HepG2 (cell line): ENCODE data around the gene ALPK3. TPM values are rescaled to one million over a fixed set of nuclear protein-coding genes. Genes with fewer than 3 reads are reported as not detected.

Experiments used
- ATAC-seq: fragments of 200-7000 bp; cut with Tn5 transposase; 3 replicates; pipeline ENCODE4 v1.9.1; 2020; ENCODE audit warnings: mild to moderate bottlenecking, moderate library complexity
- BruUV-seq: library from RNA; stranded (reverse); fragments of 400-500 nt; replicated peaks from 2 replicates; lab custom pipeline; 2021; lab: Mats Ljungman, UMichigan
- CTCF ChIA-PET: fragments of 300-600 bp; formaldehyde crosslinking; extraction: SDS; loops from one replicate; lab custom pipeline; 2021; ENCODE audit warnings: low total read pairs, inconsistent platforms, low intra/inter-chr PET ratio; lab: Yijun Ruan, JAX
- POLR2A ChIA-PET: fragments of 350-600 bp; sonication (Branson Sonifier 250); formaldehyde crosslinking; loops from one replicate; lab custom pipeline; 2020; ENCODE audit warnings: antibody characterized with exemption, inconsistent platforms; lab: Yijun Ruan, JAX
- DNase-seq: peaks from one replicate; pipeline ENCODE4 v3.0.0-alpha.2; 2015; ENCODE audit warnings: low spot score
- FAIRE-seq: peaks from 3 replicates; lab custom pipeline; 2011; peaks lifted over from hg19 to GRCh38; lab: Jason Lieb, UNC
- H2AFZ ChIP-seq: one replicate; pipeline ENCODE4 v1.6.1; 2011; ENCODE audit warnings: low read length, inconsistent platforms
- H3K27ac ChIP-seq: fragments of 300-600 bp; 3 replicates; pipeline ENCODE4 v1.8.0; 2011; ENCODE audit warnings: mixed run types, mild to moderate bottlenecking, mixed read lengths, low read length, inconsistent platforms; ENCODE audit not compliant: insufficient read depth; ENCODE audit errors: extremely low read length
- H3K27me3 ChIP-seq, 2 experiments: fragments of 200-600 bp in 1 of 2; 2 replicates in 1 of 2; 3 replicates in 1 of 2; pipeline versions ENCODE4 v1.6.0 to v1.8.0; 2011; ENCODE audit warnings: low read length in 2 of 2, mild to moderate bottlenecking in 2 of 2, moderate library complexity in 2 of 2, inconsistent platforms in 1 of 2; ENCODE audit not compliant: insufficient read depth in 2 of 2, control insufficient read depth in 1 of 2
- H3K36me3 ChIP-seq, 2 experiments: fragments of 200-600 bp in 1 of 2; replicated peaks in 1 of 2; 2 replicates in 1 of 2; 3 replicates in 1 of 2; pipeline versions ENCODE4 v1.5.1 to v1.8.0; 2011; ENCODE audit warnings: low read length in 2 of 2, inconsistent platforms in 1 of 2; ENCODE audit not compliant: insufficient read depth in 2 of 2, control insufficient read depth in 1 of 2
- H3K4me1 ChIP-seq: 2 replicates; pipeline ENCODE4 v1.5.1; 2012; ENCODE audit warnings: low read length, inconsistent platforms; ENCODE audit not compliant: insufficient read depth
- H3K4me2 ChIP-seq: 2 replicates; pipeline ENCODE4 v1.6.0; 2011; ENCODE audit warnings: low read depth, low read length, inconsistent platforms
- H3K4me3 ChIP-seq, 3 experiments: fragments of 200-600 bp in 1 of 3; sonication (generic), shearing (Covaris generic) in 1 of 3; replicated peaks in 1 of 3; 2 replicates each; pipeline ENCODE4 v1.5.1; 2011 to 2016; ENCODE audit warnings: low read length in 3 of 3, inconsistent platforms in 2 of 3, low read depth in 2 of 3, mild to moderate bottlenecking in 2 of 3, control low read depth in 1 of 3, mixed read lengths in 1 of 3; ENCODE audit not compliant: insufficient read depth in 1 of 3
- H3K79me2 ChIP-seq: one replicate; pipeline ENCODE4 v1.6.1; 2011; ENCODE audit warnings: low read length, inconsistent platforms; ENCODE audit not compliant: insufficient read depth
- H3K9ac ChIP-seq: 2 replicates; pipeline ENCODE4 v1.6.0; 2011; ENCODE audit warnings: mild to moderate bottlenecking, low read depth, low read length, inconsistent platforms; ENCODE audit not compliant: insufficient read depth
- H3K9me3 ChIP-seq: 2 replicates; pipeline ENCODE4 v1.5.1; 2012; ENCODE audit warnings: mild to moderate bottlenecking, low read length
- H4K20me1 ChIP-seq: 2 replicates; pipeline ENCODE4 v1.6.0; 2011; ENCODE audit warnings: inconsistent platforms, mild to moderate bottlenecking, low read length, moderate library complexity; ENCODE audit not compliant: insufficient read depth
- BRCA1 ChIP-seq: sonication (generic); formaldehyde crosslinking; IDR thresholded peaks from 2 replicates; pipeline ENCODE4 v1.4.0; 2020; ENCODE audit warnings: missing genetic modification reagents
- CCDC6 ChIP-seq: sonication (generic); formaldehyde crosslinking; IDR thresholded peaks from 2 replicates; pipeline ENCODE4 v1.8.1; 2022; ENCODE audit warnings: mild to moderate bottlenecking, missing genetic modification reagents, moderate library complexity
- HIC2 ChIP-seq: sonication (generic); formaldehyde crosslinking; IDR thresholded peaks from 2 replicates; pipeline ENCODE4 v1.9.0; 2022; ENCODE audit warnings: low read depth, missing genetic modification reagents
- HMGA1 ChIP-seq: sonication (generic); formaldehyde crosslinking; conservative IDR thresholded peaks from 2 replicates; pipeline ENCODE4 v1.4.0; 2020; ENCODE audit warnings: missing genetic modification reagents
- NFIC ChIP-seq: IDR thresholded peaks from 2 replicates; pipeline ENCODE4 v1.6.1; 2012; ENCODE audit warnings: mild to moderate bottlenecking, low read length, inconsistent platforms
- SSRP1 ChIP-seq: IDR thresholded peaks from 2 replicates; pipeline ENCODE4 v1.6.1; 2016; ENCODE audit warnings: control low read depth
- TRIM22 ChIP-seq: fragments of 450-650 bp; IDR thresholded peaks from 2 replicates; pipeline ENCODE4 v1.6.1; 2017
- ZFX ChIP-seq: sonication (generic); formaldehyde crosslinking; IDR thresholded peaks from 2 replicates; pipeline ENCODE4 v1.4.0; 2020; ENCODE audit warnings: mild to moderate bottlenecking, low read depth, missing genetic modification reagents, moderate library complexity
- ZNF431 ChIP-seq: sonication (generic); formaldehyde crosslinking; IDR thresholded peaks from 2 replicates; pipeline ENCODE4 v1.9.0; 2022; ENCODE audit warnings: missing genetic modification reagents, low read depth, mild to moderate bottlenecking, borderline replicate concordance
- ZNF788 ChIP-seq: sonication (generic); formaldehyde crosslinking; IDR thresholded peaks from 2 replicates; pipeline ENCODE4 v1.5.0; 2020; ENCODE audit warnings: mild to moderate bottlenecking, missing genetic modification reagents, borderline replicate concordance
- WGBS: methylation state at CpG from one replicate; pipeline ENCODE4 v1.1.6; 2017; ENCODE audit warnings: low lambda C conversion rate; 5-methylcytosine and 5-hydroxymethylcytosine counted together
- in situ Hi-C: cut with HindIII; loops from 2 replicates; pipeline ENCODE4 v1.10.0; 2017; ENCODE audit warnings: low pct_unique_long_range_greater_than_20kb; ENCODE audit not compliant: extremely low pct_ligation_motif_present
- intact Hi-C: fragments of 100-400 bp; cut with micrococcal nuclease; formaldehyde crosslinking; loops from one replicate; pipeline ENCODE4 v1.10.0; 2022; ENCODE audit not compliant: unreplicated experiment
- polyA plus RNA-seq, 8 experiments: library from polyadenylated mRNA; depleted of rRNA in 3 of 8; stranded (reverse) in 7 of 8; unstranded in 1 of 8; fragments of >200 nt; fragmentation: Illumina TruSeq in 4 of 8; extraction: Trizol in 4 of 8; gene quantifications; 2 replicates each; pipeline versions ENCODE4 v1.2.1 to v1.2.3, GENCODE V29; 2011 to 2016; ENCODE audit warnings: low read depth in 4 of 8, missing spikeins in 1 of 8, mixed read lengths in 1 of 8; ENCODE audit not compliant: insufficient read depth in 1 of 8
- total RNA-seq, 5 experiments: library from RNA; depleted of rRNA; stranded (reverse); fragments of >200 nt; fragmentation: Illumina TruSeq; extraction: Trizol; gene quantifications; 2 replicates each; pipeline ENCODE4 v1.2.3, GENCODE V29; 2016; ENCODE audit warnings: low read depth in 1 of 5

The ALPK3 gene
- total and polyA plus RNA-seq, 2 of the 13 experiments (the other 11 are each of a cell fraction or from before 2014, with no cell fraction given) = 0.04 to 0.42 TPM

- FAIRE-seq = no peak
- 97% methylated on average over 4 of the region's 4 CpGs for WGBS
- CTCF ChIA-PET = no interaction called here
Measured at GRCh38 chr15:84797212-84797611, 19.9 kb upstream of the ALPK3 start.

More at GRCh38 chr15:84797212-84797611, 19.9 kb upstream of the ALPK3 start:
- POLR2A ChIA-PET = no interaction called here
- no peak overlapping the region for H3K9ac ChIP-seq
- no peak overlapping the region for H3K4me3 ChIP-seq
- intact Hi-C loops (no loop called here), in situ Hi-C loops (no loop called here)
- no peaks in the 10 kb centered on the region for H3K4me1 ChIP-seq
- H3K27me3 ChIP-seq = no peaks in the 10 kb centered on the region; a peak in 1 of 5 replicates
- no peak overlapping the region for H3K27ac ChIP-seq
- H3K36me3 ChIP-seq = peaks cover 31 to 70% of the 10 kb centered on the region in 2 experiments
- no peak overlapping the region for H2AFZ ChIP-seq
- no TSS peak for BruUV-seq
- no peak for ATAC-seq
- H3K9me3 ChIP-seq = no peaks in the 10 kb centered on the region
- H3K4me2 ChIP-seq = no peak overlapping the region
- no peaks in the 10 kb centered on the region; the same call in 1 of the 2 replicates for H4K20me1 ChIP-seq
- H3K79me2 ChIP-seq = peaks cover 2% of the 10 kb centered on the region
- no peak for DNase-seq
- no peak for TF ChIP-seq TRIM22
- TF ChIP-seq HMGA1 (CRISPR knock-in tag) = no peak
- no peak for TF ChIP-seq ZFX (CRISPR knock-in tag)
- TF ChIP-seq ZNF431 (CRISPR knock-in tag) = no peak
- no peak for TF ChIP-seq HIC2
- TF ChIP-seq SSRP1 (CRISPR knock-in tag) = no peak
- TF ChIP-seq BRCA1 = no peak
- no peak for TF ChIP-seq ZNF788
- no peak for TF ChIP-seq CCDC6 (CRISPR knock-in tag)
- no peak for TF ChIP-seq NFIC
